ENCODE measurements around the gene RGS14.
"Not testable (repeated sequence)": the region's sequence is repeated elsewhere in the genome, so short reads cannot be mapped to it uniquely, and the experiment has no call there.

Gene RGS14

DNA sequence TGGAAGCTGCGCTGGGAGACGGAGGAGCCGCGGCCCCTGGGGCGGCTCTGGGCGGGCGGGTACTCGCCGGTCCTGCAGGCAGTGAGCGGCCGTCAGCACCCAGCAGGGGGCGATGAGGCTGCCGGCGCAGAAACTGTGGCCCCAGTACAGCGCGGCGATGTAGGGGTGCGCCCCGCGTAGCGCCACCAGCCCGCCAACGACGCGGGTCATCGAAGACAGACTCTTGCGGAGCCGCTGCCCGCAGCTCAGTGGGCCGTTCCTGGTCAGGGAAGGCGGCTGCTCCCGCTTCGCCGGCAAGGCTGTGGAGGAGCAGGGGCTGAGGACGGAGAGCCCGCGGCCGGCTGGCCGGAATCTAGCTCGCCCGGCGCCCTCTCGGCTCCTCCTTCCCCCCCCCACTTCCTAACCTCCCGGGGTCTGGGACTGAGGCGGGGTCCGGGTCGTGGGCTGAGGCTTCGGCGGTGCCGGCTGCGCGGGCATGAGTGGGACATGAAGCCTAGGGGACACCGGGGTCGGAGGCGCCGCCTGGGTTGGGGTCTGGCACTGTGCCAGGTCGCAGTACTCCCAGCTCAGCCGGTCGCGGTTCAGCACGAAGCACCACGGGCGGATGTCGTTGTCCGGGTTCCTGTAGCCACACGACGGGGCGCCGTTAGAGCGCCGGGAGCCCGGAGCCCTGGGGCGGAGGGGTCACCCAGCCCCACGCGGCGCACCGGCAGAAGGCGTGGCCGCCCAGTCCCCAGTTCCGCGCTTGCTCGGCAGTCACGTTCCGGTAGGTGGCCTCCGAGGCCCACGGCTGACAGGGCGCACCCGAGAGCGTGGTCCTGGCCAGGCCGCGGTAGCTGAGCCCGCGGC lies 46.3 kb downstream of the RGS14 start:
- peak; percentile 95 for DNase-seq (ENCODE audit: low spot score)

GRCh38 chr5:177404641-177405179 lies 47.0 kb downstream of the RGS14 start:
- no peak for DNase-seq (ENCODE audit: low spot score)

GRCh38 chr5:177405312-177405711 lies 47.6 kb downstream of the RGS14 start:
- no peak for DNase-seq (ENCODE audit: low spot score)

- no peak for DNase-seq (ENCODE audit: low spot score)
Observed at GRCh38 chr5:177405805-177406204, 48.1 kb downstream of the RGS14 start.

GRCh38 chr5:177409043-177409801 lies 51.5 kb downstream of the RGS14 start, which contains the start of gene F12:
TSS of gene F12 (minus strand) at chr5:177409564. CDS start at chr5:177409527, 37 bp downstream.
- DNase-seq (ENCODE audit: low spot score), result no peak

- DNase-seq (ENCODE audit: low spot score), result no peak
Observed at GRCh38 chr5:177410575-177410974, 52.9 kb downstream of the RGS14 start.

DNA sequence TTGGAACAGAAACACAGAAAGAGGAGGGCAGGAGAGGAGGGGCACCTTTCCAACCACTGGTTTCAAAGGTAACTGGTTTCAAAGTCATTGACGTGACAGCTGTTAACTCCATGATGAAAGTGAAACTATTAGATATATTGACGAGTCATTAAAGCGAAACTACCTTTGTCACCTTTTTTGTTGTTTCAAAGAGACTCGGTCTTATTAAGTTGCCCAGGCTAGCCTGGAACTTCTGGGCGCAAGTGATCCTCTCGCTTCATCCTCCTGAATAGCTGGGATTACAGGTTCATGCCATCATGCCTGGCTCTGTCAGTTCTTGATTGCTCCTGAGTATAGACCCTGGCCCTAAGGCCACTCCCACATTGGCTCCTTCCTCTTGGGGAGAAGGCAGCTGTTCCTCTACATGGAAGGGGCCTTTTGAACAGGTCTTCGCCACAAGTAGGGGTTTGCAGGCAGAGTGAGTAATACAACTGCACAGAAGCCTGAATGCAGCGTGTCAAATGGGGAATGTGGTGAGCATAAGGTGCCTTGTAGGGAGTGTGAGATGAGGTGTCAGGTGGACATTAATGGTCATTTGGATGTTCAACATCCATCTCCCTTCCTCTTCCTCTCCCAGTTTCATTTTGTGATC lies 55.0 kb downstream of the RGS14 start:
- DNase-seq (ENCODE audit: low spot score), result no peak

DNA sequence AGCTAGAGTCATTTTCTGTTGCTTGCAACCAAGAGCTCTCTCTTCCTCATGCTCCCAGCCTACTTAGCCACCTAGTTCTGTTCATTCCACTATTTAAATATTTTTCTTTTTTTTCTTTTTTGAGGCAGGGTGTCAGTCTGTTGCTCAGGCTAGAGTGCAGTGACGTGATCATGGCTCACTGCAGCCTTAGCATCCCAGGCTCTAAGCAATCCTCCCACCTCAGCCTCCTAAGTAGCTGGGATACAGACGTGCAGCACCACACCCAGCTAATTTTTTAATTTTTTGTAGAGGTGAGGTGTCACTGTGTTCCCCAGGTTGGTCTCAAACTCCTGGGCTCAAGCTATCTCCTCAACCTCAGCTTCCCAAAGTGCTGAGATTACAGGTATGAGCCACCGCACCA lies 56.8 kb downstream of the RGS14 start:
- DNase-seq (ENCODE audit: low spot score), result no peak

DNA sequence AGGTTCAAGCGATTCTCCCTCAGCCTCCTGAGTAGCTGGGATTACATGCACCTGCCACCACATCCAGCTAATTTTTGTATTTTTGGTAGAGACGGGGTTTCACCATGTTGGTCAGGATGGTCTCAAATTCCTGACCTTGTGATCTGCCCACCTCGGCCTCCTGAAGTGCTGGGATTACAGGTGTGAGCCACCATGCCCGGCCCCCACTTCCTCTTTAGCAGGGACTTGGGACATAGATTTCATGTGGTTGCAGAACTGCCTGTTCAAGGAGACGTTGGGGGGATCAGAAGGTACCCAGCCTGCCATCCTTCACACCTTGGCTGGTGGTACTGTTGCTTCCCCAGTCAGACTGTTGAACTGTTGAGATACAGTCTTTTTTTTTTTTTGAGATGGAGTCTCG lies 59.4 kb downstream of the RGS14 start:
- not testable (repeated sequence) for DNase-seq (ENCODE audit: low spot score)

DNA sequence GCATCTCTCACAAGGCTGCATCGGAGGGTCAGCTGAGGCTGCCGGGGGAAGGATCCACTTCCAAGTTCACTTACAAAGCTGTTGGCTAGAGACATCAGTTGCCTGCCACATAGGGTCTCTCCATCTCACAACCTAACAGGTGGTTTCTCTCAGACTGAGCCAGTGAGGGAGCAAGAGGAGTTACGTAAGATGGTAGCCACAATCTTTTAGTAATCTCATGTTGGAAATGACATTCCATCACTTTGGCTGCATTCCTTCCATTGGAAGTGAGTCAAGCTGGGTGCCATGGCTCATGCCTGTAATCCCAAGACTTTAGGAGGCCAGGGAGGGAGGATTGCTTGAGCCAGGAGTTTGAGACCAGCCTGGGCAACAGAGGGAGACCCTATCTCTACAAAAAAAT lies 61.3 kb downstream of the RGS14 start:
- no peak for DNase-seq (ENCODE audit: low spot score)

GRCh38 chr5:177420472-177420871 lies 62.7 kb downstream of the RGS14 start:
- not testable (repeated sequence) for DNase-seq (ENCODE audit: low spot score)

GRCh38 chr5:177421062-177421798 lies 63.5 kb downstream of the RGS14 start:
- no peak for DNase-seq (ENCODE audit: low spot score)

Data from AG20443 (cell line).